ENCODE results near the gene KRTAP9-3. TPM values are rescaled to one million over a fixed set of nuclear protein-coding genes. Genes with fewer than 3 reads are reported as not detected.

KRTAP9-3 gene
- total and polyA plus RNA-seq, 2 of the 8 experiments (the other 6 are each of a cell fraction or from before 2014, with no cell fraction given), result not detected

- no peak overlapping the region for H2BK20ac ChIP-seq (ENCODE audit: low read length)
- no peak overlapping the region for H3K23ac ChIP-seq (ENCODE audit: insufficient read length)
- no peak overlapping the region for H3K18ac ChIP-seq (ENCODE audit: extremely low read depth, low read length)
- no peak overlapping the region for H2AFZ ChIP-seq (ENCODE audit: low read length)
- DNase-seq (ENCODE audit: low read depth in 1 of 2, low spot score in 2 of 2), result no peak
- no peak overlapping the region for H3K4ac ChIP-seq (replicated peaks; ENCODE audit: insufficient read length, low read depth, low read length)
- CTCF ChIA-PET (ENCODE audit: partially characterized antibody), result no interaction called here
- POLR2A ChIA-PET (ENCODE audit: partially characterized antibody), result no interaction called here
- no peak overlapping the region for H4K5ac ChIP-seq (ENCODE audit: insufficient read length, low read depth, low read length)
- no peak overlapping the region for H2BK12ac ChIP-seq (ENCODE audit: low read depth, low read length)
- no peaks in the 10 kb centered on the region for H3K9me3 ChIP-seq (ENCODE audit: insufficient read depth in 2 of 2, low read depth in 1 of 2, low read length in 1 of 2)
- no peaks in the 10 kb centered on the region for H4K20me1 ChIP-seq (replicated peaks in 1 of 2; ENCODE audit: control insufficient read depth in 1 of 2, insufficient read depth in 2 of 2, low read length in 2 of 2)
- no peaks in the 10 kb centered on the region for H3K27me3 ChIP-seq (replicated peaks in 1 of 4; ENCODE audit: control insufficient read depth in 3 of 4, extremely low read depth in 1 of 4, insufficient read depth in 3 of 4, low read length in 3 of 4)
- no peak overlapping the region for H4K91ac ChIP-seq (replicated peaks; ENCODE audit: insufficient read length, low read length)
- H3K4me1 ChIP-seq (replicated peaks in 1 of 4; ENCODE audit: control insufficient read depth in 3 of 4, insufficient read depth in 4 of 4, low read length in 3 of 4), result no peaks in the 10 kb centered on the region
- H3K27ac ChIP-seq (ENCODE audit: low read depth, low read length), result no peak overlapping the region
- no peaks in the 10 kb centered on the region for H3K23me2 ChIP-seq (ENCODE audit: low read depth, low read length)
- H3K56ac ChIP-seq (replicated peaks; ENCODE audit: insufficient read length, low read depth, low read length), result no peak overlapping the region
- H2BK5ac ChIP-seq (ENCODE audit: low read depth, low read length), result no peak overlapping the region
- no peak overlapping the region for H3K14ac ChIP-seq (ENCODE audit: insufficient read length)
- WGBS, 2 experiments (ENCODE audit: extremely low coverage in 1 of 2, insufficient coverage in 1 of 2, insufficient read length in 1 of 2, insufficient replicate concordance in 2 of 2, low coverage in 1 of 2, low lambda C conversion rate in 2 of 2, missing lambda C conversion rate in 1 of 2), result 92% methylated on average over 3 of the region's 3 CpGs; no CpG with 5 or more reads in 1 of the 2 experiments
- no peak overlapping the region for H3K9ac ChIP-seq (replicated peaks in 1 of 4; ENCODE audit: extremely low read depth in 1 of 4, low read depth in 3 of 4, low read length in 3 of 4)
- no peak overlapping the region for H3K4me2 ChIP-seq (ENCODE audit: insufficient read depth in 1 of 2, low read depth in 2 of 2, low read length in 2 of 2)
- no peaks in the 10 kb centered on the region for H3K36me3 ChIP-seq (ENCODE audit: control insufficient read depth in 2 of 4, insufficient read depth in 4 of 4, low read length in 3 of 4)
- no peaks in the 10 kb centered on the region for H3K79me2 ChIP-seq (ENCODE audit: control insufficient read depth in 1 of 2, insufficient read depth in 2 of 2, low read length in 2 of 2)
- H3K4me3 ChIP-seq (ENCODE audit: extremely low read depth in 1 of 4, insufficient read depth in 2 of 4, low read depth in 3 of 4, low read length in 4 of 4), result no peak overlapping the region
- TF ChIP-seq CEBPB (IDR thresholded peaks at IDR 0.05; ENCODE audit: low read depth, low read length) (no peak), POU5F1 (IDR thresholded peaks at IDR 0.05; ENCODE audit: low read depth, low read length) (no peak), RNF2 (IDR thresholded peaks at IDR 0.05; ENCODE audit: borderline replicate concordance, low read depth, low read length, missing control alignments, poor library complexity, severe bottlenecking) (no peak), ASH2L (IDR thresholded peaks at IDR 0.05; ENCODE audit: low read length) (no peak), FOSL1 (IDR thresholded peaks at IDR 0.05; ENCODE audit: insufficient read depth, low read depth, low read length) (no peak), GABPA (IDR thresholded peaks at IDR 0.05; ENCODE audit: borderline replicate concordance, insufficient read depth, low read length) (no peak), KDM4A (IDR thresholded peaks at IDR 0.05; ENCODE audit: low read depth, low read length, severe bottlenecking) (no peak), E2F6 (IDR thresholded peaks at IDR 0.05) (no peak), JUN (IDR thresholded peaks at IDR 0.05; ENCODE audit: low read depth, low read length) (no peak), HDAC6 (IDR thresholded peaks at IDR 0.05; ENCODE audit: low read depth, low read length) (no peak), ZNF274 (IDR thresholded peaks at IDR 0.05; ENCODE audit: borderline replicate concordance, extremely low read depth, low read length) (no peak)
- H4K8ac ChIP-seq (ENCODE audit: extremely low read depth, insufficient read depth, low read length), result no peak overlapping the region
- H2BK15ac ChIP-seq (ENCODE audit: low read length), result no peak overlapping the region
- no peak overlapping the region for H2AK5ac ChIP-seq (ENCODE audit: low read depth, low read length)
- H3K79me1 ChIP-seq (ENCODE audit: low read depth, low read length), result no peaks in the 10 kb centered on the region
- no peak for FAIRE-seq
- no peak overlapping the region for H2BK120ac ChIP-seq (replicated peaks; ENCODE audit: low read depth, low read length)
Measured at GRCh38 chr17:41264599-41264998, 32.4 kb downstream of the KRTAP9-3 start.
